Progenitor cell of endocrine pancreas (in vitro differentiated cells): ENCODE measurements around the gene CELA2A. TPM values are rescaled to one million over a fixed set of nuclear protein-coding genes. Genes with fewer than 3 reads are reported as not detected.
"Not testable (repeated sequence)": the region's sequence is repeated elsewhere in the genome, so short reads cannot be mapped to it uniquely, and the experiment has no call there.

Source experiments
- DNase-seq: peaks from one replicate; pipeline ENCODE4 v3.0.0; 2021; ENCODE audit warnings: low spot score; ENCODE audit not compliant: unreplicated experiment
- H3K27ac Mint-ChIP-seq: 2 replicates; pipeline ENCODE4 v1.8.0; 2021; ENCODE audit warnings: mild to moderate bottlenecking, moderate library complexity, mixed read lengths
- H3K27me3 Mint-ChIP-seq: 2 replicates; pipeline ENCODE4 v1.8.0; 2021; ENCODE audit warnings: mixed read lengths
- H3K36me3 Mint-ChIP-seq: 2 replicates; pipeline ENCODE4 v1.8.0; 2022; ENCODE audit warnings: mixed read lengths; ENCODE audit not compliant: insufficient read depth
- H3K4me1 Mint-ChIP-seq: 2 replicates; pipeline ENCODE4 v1.8.0; 2021; ENCODE audit warnings: low read depth, mixed read lengths
- H3K4me3 Mint-ChIP-seq: 2 replicates; pipeline ENCODE4 v1.8.0; 2021; ENCODE audit warnings: low read depth, mild to moderate bottlenecking, moderate library complexity, mixed read lengths
- H3K9me3 Mint-ChIP-seq: 2 replicates; pipeline ENCODE4 v1.8.0; 2021; ENCODE audit warnings: low read depth, mixed read lengths
- total RNA-seq: library from RNA; stranded (reverse); gene quantifications from 2 replicates; pipeline ENCODE4 v1.2.1, GENCODE V29; 2021
- TF ChIP-seq, protein P1 (sequence below): fragments of 200-600 bp; sonication (generic); IDR thresholded peaks from one replicate; pipeline ENCODE4 v1.5.0; 2021; ENCODE audit warnings: antibody characterized with exemption, mild to moderate bottlenecking; ENCODE audit not compliant: unreplicated experiment

The CELA2A gene
- total RNA-seq, 1 donor from 2014 or later, result not detected

DNA sequence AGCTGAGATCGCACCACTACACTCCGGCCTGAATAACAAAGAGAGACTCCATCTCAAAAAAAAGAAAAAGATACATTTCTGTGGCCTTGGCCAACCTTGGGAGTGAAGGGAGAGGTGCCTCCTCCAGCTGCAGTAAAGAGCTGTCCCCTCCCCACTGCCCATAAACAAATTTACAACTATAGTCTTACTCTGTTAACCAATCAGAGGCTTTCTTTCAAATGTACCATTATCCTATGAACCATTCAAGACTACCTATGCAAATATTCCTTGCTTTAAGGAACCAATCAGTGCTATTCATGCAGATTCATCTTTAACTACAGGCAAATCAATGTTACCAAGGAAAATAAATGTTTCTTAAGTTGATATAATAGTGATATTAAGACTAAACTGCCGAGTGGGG is 20.4 kb downstream of the CELA2A start:
- TF ChIP-seq, protein P1, sequence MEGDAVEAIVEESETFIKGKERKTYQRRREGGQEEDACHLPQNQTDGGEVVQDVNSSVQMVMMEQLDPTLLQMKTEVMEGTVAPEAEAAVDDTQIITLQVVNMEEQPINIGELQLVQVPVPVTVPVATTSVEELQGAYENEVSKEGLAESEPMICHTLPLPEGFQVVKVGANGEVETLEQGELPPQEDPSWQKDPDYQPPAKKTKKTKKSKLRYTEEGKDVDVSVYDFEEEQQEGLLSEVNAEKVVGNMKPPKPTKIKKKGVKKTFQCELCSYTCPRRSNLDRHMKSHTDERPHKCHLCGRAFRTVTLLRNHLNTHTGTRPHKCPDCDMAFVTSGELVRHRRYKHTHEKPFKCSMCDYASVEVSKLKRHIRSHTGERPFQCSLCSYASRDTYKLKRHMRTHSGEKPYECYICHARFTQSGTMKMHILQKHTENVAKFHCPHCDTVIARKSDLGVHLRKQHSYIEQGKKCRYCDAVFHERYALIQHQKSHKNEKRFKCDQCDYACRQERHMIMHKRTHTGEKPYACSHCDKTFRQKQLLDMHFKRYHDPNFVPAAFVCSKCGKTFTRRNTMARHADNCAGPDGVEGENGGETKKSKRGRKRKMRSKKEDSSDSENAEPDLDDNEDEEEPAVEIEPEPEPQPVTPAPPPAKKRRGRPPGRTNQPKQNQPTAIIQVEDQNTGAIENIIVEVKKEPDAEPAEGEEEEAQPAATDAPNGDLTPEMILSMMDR, result no peak
- H3K4me3 Mint-ChIP-seq, result no peak overlapping the region
- no peak for DNase-seq
- no peaks in the 10 kb centered on the region for H3K36me3 Mint-ChIP-seq
- no peaks in the 10 kb centered on the region for H3K4me1 Mint-ChIP-seq
- no peak overlapping the region for H3K27ac Mint-ChIP-seq
- H3K27me3 Mint-ChIP-seq, result no peaks in the 10 kb centered on the region
- H3K9me3 Mint-ChIP-seq, result no peaks in the 10 kb centered on the region

DNA sequence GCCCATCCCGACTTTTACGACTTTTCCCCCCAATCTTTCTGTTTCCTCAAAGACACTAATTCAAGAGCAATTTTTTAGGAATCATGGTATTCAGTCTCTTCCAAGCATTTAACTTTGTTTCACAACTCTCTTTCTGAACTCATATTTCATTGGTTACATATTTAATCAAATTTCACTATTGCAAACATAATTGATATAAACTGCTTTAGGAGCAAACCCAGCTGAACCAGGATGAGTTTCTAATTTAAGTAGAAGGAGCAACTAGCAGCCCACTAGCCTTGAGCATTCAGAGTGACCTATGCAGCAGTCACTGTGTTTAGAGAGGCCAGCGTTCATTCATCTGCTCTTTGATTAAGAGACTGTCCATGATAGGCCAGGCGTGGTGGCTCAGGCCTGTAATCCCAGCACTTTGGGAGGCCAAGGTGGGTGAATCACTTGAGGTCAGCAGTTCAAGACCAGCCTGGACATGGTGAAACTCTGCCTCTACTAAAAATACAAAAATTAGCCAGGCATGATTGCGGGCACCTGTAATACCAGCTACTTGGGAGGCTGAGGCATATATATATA is 21.2 kb downstream of the CELA2A start:
- no peaks in the 10 kb centered on the region for H3K4me1 Mint-ChIP-seq
- TF ChIP-seq, protein P1, result no peak
- H3K27ac Mint-ChIP-seq, result no peak overlapping the region
- no peak for DNase-seq
- no peaks in the 10 kb centered on the region for H3K9me3 Mint-ChIP-seq
- H3K4me3 Mint-ChIP-seq, result no peak overlapping the region
- H3K27me3 Mint-ChIP-seq, result no peaks in the 10 kb centered on the region
- no peaks in the 10 kb centered on the region for H3K36me3 Mint-ChIP-seq

DNA sequence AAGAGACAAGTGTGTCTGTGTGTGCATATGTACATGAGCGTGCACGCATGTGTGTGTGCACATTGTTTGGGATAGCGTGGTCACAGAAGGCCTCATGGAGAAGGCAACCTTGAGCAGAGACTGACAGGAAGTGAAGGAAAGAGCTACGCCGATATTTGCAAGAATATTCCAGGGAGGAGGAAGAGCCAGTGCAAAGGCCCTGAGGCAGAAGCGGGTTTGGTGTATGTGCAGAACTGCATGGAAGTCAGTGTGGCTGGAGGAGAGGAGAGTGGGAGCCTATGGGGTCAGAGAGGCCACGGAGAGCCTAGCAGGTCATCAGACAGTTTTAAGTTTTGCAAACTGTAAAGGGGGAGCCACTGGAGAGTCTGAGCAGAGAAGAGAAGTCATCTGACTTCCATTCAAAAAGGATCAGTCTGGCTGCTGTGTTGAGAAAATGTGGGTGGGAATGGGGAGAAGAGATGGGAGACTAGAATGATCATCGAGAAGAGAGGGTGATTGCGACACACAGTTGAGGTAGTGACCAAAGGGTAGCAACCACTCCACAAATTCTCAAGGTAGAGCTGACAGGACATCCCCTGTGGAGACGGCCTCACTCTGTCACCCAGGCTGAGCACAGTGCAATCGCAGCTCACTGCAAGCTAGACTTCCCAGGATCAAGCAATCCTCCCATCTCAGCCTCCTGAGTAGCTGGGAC is 23.3 kb downstream of the CELA2A start:
- H3K27me3 Mint-ChIP-seq, result no peaks in the 10 kb centered on the region
- H3K36me3 Mint-ChIP-seq, result peaks cover 2% of the 10 kb centered on the region
- H3K9me3 Mint-ChIP-seq, result no peaks in the 10 kb centered on the region
- no peak overlapping the region for H3K4me3 Mint-ChIP-seq
- no peak overlapping the region for H3K27ac Mint-ChIP-seq
- no peak for DNase-seq
- TF ChIP-seq, protein P1, result no peak
- H3K4me1 Mint-ChIP-seq, result no peaks in the 10 kb centered on the region

DNA sequence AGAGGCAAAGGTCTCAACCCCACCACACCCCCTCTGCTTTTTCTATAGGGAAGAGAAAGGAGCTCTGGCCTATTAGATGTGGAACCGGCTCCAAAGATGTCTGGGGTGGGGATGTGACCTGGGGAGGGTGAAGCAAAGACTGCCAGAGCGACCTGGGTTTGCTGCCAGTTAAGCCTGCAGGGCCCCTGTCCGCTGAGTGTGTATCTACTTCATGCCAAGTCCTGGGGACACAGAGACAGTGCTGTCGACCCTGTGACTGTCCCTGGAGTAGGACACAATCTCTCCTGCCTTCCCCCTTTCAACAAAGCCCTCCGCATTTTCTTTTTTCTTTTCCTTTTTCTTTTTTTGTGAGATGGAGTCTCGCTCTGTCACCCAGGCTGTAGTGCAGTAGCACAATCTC is 25.9 kb downstream of the CELA2A start:
- H3K9me3 Mint-ChIP-seq, H3K27ac Mint-ChIP-seq, H3K27me3 Mint-ChIP-seq, H3K4me3 Mint-ChIP-seq, DNase-seq, H3K36me3 Mint-ChIP-seq, H3K4me1 Mint-ChIP-seq: not testable (repeated sequence)

DNA sequence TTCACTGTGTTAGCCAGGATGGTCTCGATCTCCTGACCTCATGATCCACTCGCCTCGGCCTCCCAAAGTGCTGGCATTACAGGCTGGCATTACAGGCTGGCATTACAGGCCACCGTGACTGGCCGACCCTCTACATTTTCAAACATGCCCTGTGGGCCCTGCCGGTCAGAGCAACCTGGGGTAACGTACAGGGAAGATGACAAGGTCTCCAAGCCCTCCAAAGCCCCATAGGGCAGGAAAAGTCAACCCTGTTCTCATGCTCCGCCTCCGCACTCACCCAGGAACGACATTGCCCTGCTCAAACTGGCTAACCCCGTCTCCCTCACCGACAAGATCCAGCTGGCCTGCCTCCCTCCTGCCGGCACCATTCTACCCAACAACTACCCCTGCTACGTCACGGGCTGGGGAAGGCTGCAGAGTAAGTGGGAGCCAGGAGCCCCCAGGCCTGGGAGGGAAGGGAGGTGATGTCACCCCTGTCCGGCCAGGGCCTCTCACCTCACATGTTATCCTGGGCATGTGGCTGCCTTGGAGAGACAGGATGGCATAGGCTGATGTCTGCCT is 26.5 kb downstream of the CELA2A start:
- H3K27ac Mint-ChIP-seq, H3K4me3 Mint-ChIP-seq, H3K36me3 Mint-ChIP-seq, H3K4me1 Mint-ChIP-seq, H3K27me3 Mint-ChIP-seq, DNase-seq, H3K9me3 Mint-ChIP-seq: not testable (repeated sequence)

DNA sequence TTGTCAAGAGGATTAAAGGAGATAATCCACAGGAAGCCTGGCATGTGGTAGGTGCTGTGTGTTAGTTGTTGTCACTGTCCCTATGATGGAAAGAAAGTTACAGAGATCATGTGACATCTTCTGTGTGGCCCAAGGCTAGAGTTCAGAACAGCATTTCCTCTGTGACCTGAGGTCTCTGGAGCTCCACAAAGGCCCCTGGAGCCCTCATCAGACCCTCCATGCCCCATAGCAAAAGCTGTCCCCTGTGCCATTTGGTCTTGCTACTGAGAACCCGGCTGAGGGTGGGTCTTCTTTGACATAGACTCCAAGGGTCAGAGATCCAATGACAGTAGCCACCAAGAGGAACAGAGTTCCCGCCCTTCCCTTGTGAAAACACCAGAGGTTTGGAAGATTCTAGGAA is 27.4 kb downstream of the CELA2A start:
- TF ChIP-seq, protein P1, result no peak
- Mint-ChIP-seq H3K27ac (no peak overlapping the region), H3K36me3 (peaks cover 9% of the 10 kb centered on the region), H3K4me1 (no peaks in the 10 kb centered on the region), H3K4me3 (no peak overlapping the region), H3K9me3 (no peaks in the 10 kb centered on the region), H3K27me3 (no peaks in the 10 kb centered on the region)
- no peak for DNase-seq

DNA sequence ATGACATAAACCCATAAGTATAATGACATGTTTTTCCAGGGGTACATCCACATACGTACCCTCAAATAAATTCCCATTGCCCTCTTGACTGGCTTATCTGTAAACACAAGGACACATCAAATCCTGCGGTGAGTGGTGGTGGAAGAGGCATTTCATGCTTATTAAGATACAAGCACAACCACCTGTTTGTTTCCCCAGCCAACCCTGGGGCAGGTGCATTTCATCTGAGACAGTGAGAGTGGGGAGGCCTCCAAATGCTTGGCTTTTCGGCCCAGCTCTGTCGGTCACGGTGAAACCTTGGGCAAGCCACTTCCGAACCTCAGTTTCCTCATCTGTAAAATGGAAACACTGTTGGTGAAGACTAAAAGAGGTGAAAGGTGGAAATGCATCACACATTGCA is 27.9 kb downstream of the CELA2A start:
- not testable (repeated sequence) for DNase-seq, H3K27me3 Mint-ChIP-seq, H3K36me3 Mint-ChIP-seq, H3K27ac Mint-ChIP-seq, H3K9me3 Mint-ChIP-seq, H3K4me1 Mint-ChIP-seq, H3K4me3 Mint-ChIP-seq
